OCI-LY7 (cell line): ENCODE results near the gene UBA52. TPM values are rescaled to one million over a fixed set of nuclear protein-coding genes. Genes with fewer than 3 reads are reported as not detected.
A peak's percentile ranks its signal among the peaks of the same experiment; 100 is the strongest.

ENCODE experiments used
- BruUV-seq: library from RNA; stranded (reverse); fragments of 400-500 nt; replicated peaks from 2 replicates; lab custom pipeline; 2021; lab: Mats Ljungman, UMichigan
- CTCF ChIA-PET: fragments of 300-600 bp; sonication (Branson Sonifier 250); formaldehyde crosslinking; loops from one replicate; lab custom pipeline; 2022; ENCODE audit warnings: antibody characterized with exemption; ENCODE audit not compliant: unreplicated experiment; lab: Charles Lee
- POLR2A ChIA-PET: fragments of 300-600 bp; sonication (Branson Sonifier 250); formaldehyde crosslinking; loops from one replicate; lab custom pipeline; 2022; ENCODE audit warnings: antibody characterized with exemption; lab: Charles Lee
- DNase-seq: peaks from one replicate; pipeline ENCODE4 v3.0.0-alpha.2; 2015; ENCODE audit warnings: low spot score
- H2AFZ ChIP-seq: fragments of 200-600 bp; sonication (generic), shearing (Covaris generic); 2 replicates; pipeline ENCODE4 v1.6.1; 2014; ENCODE audit warnings: mild to moderate bottlenecking, antibody characterized with exemption, low read length, moderate library complexity
- H3K27ac ChIP-seq: fragments of 200-600 bp; sonication (generic); 2 replicates; pipeline ENCODE4 v1.5.1; 2014; ENCODE audit warnings: mixed run types, low read depth, mild to moderate bottlenecking, moderate library complexity, low read length, inconsistent platforms; ENCODE audit not compliant: poor library complexity, severe bottlenecking
- H3K36me3 ChIP-seq: fragments of 200-600 bp; sonication (generic); 2 replicates; pipeline ENCODE4 v1.6.1; 2014; ENCODE audit warnings: mild to moderate bottlenecking, antibody characterized with exemption, low read length, moderate library complexity, mixed read lengths; ENCODE audit not compliant: insufficient read depth
- H3K4me1 ChIP-seq: fragments of 200-600 bp; sonication (generic); 2 replicates; pipeline ENCODE4 v1.5.1; 2014; ENCODE audit warnings: mild to moderate bottlenecking, low read length; ENCODE audit not compliant: insufficient read depth, poor library complexity, severe bottlenecking
- H3K4me2 ChIP-seq: fragments of 200-600 bp; sonication (generic); 2 replicates; pipeline ENCODE4 v1.6.1; 2014; ENCODE audit warnings: mild to moderate bottlenecking, low read length
- H3K4me3 ChIP-seq: fragments of 200-600 bp; sonication (generic); 2 replicates; pipeline ENCODE4 v1.5.1; 2014; ENCODE audit warnings: mild to moderate bottlenecking, low read depth, low read length; ENCODE audit not compliant: poor library complexity, severe bottlenecking
- H3K79me2 ChIP-seq: fragments of 200-600 bp; sonication (generic); 2 replicates; pipeline ENCODE4 v1.6.1; 2016; ENCODE audit warnings: low read depth, mild to moderate bottlenecking, low read length, moderate library complexity, mixed read lengths; ENCODE audit not compliant: insufficient read depth
- H3K9me2 ChIP-seq: fragments of 200-600 bp; sonication (generic); 2 replicates; pipeline ENCODE4 v1.6.1; 2016; ENCODE audit warnings: mild to moderate bottlenecking, low read length, mixed read lengths; ENCODE audit not compliant: insufficient read depth
- H3K9me3 ChIP-seq: fragments of 200-600 bp; sonication (generic); 2 replicates; pipeline ENCODE4 v1.6.1; 2014; ENCODE audit warnings: mild to moderate bottlenecking, mixed run types, low read length, mixed read lengths
- H4K20me1 ChIP-seq: fragments of 200-600 bp; sonication (generic); 2 replicates; pipeline ENCODE4 v1.6.1; 2014; ENCODE audit warnings: mild to moderate bottlenecking, antibody characterized with exemption, low read length, moderate library complexity, mixed read lengths; ENCODE audit not compliant: insufficient read depth
- EZH2phosphoT487 ChIP-seq: fragments of 200-600 bp; sonication (generic); IDR thresholded peaks from 2 replicates; pipeline ENCODE4 v1.6.1; 2018; ENCODE audit warnings: low read depth, borderline replicate concordance, mild to moderate bottlenecking, mixed run types, antibody characterized with exemption, low read length, moderate library complexity, mixed read lengths
- intact Hi-C: fragments of 100-400 bp; cut with micrococcal nuclease; formaldehyde crosslinking; loops from one replicate; pipeline ENCODE4 v1.10.0; 2022; ENCODE audit not compliant: unreplicated experiment
- total RNA-seq, 2 experiments: library from RNA; depleted of rRNA in 1 of 2; stranded (reverse); fragments of >200 nt in 1 of 2; shearing (Covaris generic) in 1 of 2; gene quantifications; 2 replicates each; pipeline ENCODE4 v1.2.3, GENCODE V29; 2014 to 2022
- TF ChIP-seq, protein P1 (sequence below): fragments of 200-600 bp; sonication (generic); conservative IDR thresholded peaks from 2 replicates; pipeline ENCODE4 v1.5.1; 2014; ENCODE audit warnings: mild to moderate bottlenecking, antibody characterized with exemption, low read length, moderate library complexity, mixed read lengths

UBA52 gene
- total RNA-seq, 2 experiments from 2014 or later = 1,496 to 1,580 TPM

DNA sequence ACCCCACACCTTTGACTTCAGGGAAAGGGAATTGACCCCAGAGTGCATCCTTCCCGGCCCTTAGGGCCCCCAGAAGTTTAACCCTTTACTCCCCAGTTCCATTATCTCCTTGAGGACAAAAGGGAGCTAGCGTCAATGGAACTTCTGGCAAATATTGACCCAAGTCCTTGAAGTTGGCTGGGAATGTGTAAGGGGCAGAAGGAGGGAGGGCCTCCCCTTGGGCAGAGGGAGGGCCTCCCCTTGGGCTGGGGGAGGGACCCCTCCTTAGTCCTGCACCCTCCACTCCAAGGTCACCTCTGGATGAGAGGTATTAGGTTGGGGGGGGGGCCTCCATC lies 38.0 kb downstream of the UBA52 start:
- CTCF ChIA-PET = no interaction called here
- intact Hi-C loops = no loop called here
- no peaks in the 10 kb centered on the region for H3K79me2 ChIP-seq

DNA sequence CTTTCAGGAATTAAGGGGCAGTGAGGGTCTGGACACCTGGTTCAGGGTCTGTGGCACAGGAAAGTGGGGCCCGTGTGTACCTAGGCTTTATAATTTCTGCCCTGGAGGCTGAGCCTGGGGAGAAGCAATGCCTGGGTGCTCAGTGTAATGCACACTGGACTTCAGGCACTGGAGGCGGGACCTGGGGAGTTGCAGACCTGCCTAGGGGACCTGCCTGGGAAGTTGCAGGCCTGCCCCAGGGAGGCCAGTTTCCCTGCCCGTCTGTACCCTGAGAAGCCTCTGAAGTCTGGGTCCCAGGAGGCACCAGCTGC lies 38.5 kb downstream of the UBA52 start:
- no peaks in the 10 kb centered on the region for H3K9me3 ChIP-seq
- POLR2A ChIA-PET = no interaction called here
- H4K20me1 ChIP-seq = no peaks in the 10 kb centered on the region
- DNase-seq = no peak
- no TSS peak for BruUV-seq
- TF ChIP-seq EZH2phosphoT487 = no peak; the same call in 1 of the 2 replicates
- TF ChIP-seq, protein P1, sequence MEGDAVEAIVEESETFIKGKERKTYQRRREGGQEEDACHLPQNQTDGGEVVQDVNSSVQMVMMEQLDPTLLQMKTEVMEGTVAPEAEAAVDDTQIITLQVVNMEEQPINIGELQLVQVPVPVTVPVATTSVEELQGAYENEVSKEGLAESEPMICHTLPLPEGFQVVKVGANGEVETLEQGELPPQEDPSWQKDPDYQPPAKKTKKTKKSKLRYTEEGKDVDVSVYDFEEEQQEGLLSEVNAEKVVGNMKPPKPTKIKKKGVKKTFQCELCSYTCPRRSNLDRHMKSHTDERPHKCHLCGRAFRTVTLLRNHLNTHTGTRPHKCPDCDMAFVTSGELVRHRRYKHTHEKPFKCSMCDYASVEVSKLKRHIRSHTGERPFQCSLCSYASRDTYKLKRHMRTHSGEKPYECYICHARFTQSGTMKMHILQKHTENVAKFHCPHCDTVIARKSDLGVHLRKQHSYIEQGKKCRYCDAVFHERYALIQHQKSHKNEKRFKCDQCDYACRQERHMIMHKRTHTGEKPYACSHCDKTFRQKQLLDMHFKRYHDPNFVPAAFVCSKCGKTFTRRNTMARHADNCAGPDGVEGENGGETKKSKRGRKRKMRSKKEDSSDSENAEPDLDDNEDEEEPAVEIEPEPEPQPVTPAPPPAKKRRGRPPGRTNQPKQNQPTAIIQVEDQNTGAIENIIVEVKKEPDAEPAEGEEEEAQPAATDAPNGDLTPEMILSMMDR = no peak
- intact Hi-C loops = no loop called here
- H3K27ac ChIP-seq = no peak overlapping the region
- CTCF ChIA-PET = no interaction called here
- no peaks in the 10 kb centered on the region for H3K36me3 ChIP-seq
- no peak overlapping the region for H3K4me2 ChIP-seq
- H2AFZ ChIP-seq = no peak overlapping the region
- no peaks in the 10 kb centered on the region for H3K79me2 ChIP-seq
- peaks cover 11% of the 10 kb centered on the region for H3K4me1 ChIP-seq
- no peaks in the 10 kb centered on the region for H3K9me2 ChIP-seq
- no peak overlapping the region for H3K4me3 ChIP-seq

More for the DNA sequence above, 38.0 kb downstream of the UBA52 start:
- H4K20me1 ChIP-seq = no peaks in the 10 kb centered on the region
- no peak overlapping the region for H3K4me2 ChIP-seq
- H2AFZ ChIP-seq = no peak overlapping the region
- H3K9me2 ChIP-seq = no peaks in the 10 kb centered on the region
- no peaks in the 10 kb centered on the region for H3K36me3 ChIP-seq
- TF ChIP-seq EZH2phosphoT487 = no peak
- TF ChIP-seq, protein P1 = no peak
- H3K4me1 ChIP-seq = peaks cover 11% of the 10 kb centered on the region
- no peaks in the 10 kb centered on the region for H3K9me3 ChIP-seq
- no TSS peak for BruUV-seq
- H3K27ac ChIP-seq = no peak overlapping the region
- no peak for DNase-seq
- no peak overlapping the region for H3K4me3 ChIP-seq
- POLR2A ChIA-PET = no interaction called here

DNA sequence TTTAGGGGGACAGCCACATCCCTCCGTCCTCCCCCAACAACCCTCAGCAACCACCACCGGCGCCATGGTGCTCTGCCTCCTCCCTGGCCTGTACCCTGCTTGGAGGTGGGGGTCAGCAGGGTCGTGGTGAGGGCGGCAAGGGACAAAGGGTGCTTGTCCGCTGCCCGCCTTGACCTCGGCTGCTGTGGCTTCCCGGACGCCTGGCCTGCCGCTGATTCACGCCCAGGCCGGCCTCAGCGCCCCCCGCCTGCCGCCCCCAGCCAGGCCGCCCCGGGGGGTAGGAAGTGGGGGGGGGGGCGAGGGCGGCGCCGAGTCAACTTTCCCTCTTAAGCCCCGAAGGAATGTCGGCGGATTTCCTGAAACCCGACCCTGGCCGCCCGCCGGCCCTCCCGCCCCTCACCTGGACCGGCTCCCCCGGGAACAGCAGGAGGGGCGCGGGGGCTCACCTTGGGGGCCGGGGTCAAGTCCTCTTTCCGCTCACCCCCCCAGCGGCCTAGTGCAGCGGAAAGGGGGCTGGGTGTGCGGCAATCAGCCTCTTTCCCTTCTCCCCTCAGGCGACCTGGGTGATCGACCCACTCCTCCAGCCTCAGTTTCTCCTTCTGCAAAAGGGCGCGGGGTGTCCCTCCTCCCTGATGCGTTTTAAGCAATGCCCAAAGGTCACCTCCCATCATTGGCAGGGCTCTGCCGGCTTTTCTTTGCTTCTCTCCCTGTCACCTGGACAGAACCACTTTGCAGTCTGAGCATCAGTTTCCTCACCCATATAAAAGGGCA lies 39.1 kb downstream of the UBA52 start:
- H3K4me2 ChIP-seq = peak overlapping the region; percentile 13; the same call in 1 of the 2 replicates
- intact Hi-C loops = no loop called here
- BruUV-seq = no TSS peak
- ChIA-PET CTCF (no interaction called here), POLR2A (no interaction called here)
- H3K9me3 ChIP-seq = no peaks in the 10 kb centered on the region
- no peak; the same call in 1 of the 2 replicates for TF ChIP-seq EZH2phosphoT487
- TF ChIP-seq, protein P1 = no peak
- H3K79me2 ChIP-seq = no peaks in the 10 kb centered on the region
- no peaks in the 10 kb centered on the region for H3K36me3 ChIP-seq
- peaks cover 11% of the 10 kb centered on the region for H3K4me1 ChIP-seq
- no peak for DNase-seq
- no peak overlapping the region for H3K27ac ChIP-seq
- no peaks in the 10 kb centered on the region for H4K20me1 ChIP-seq
- H2AFZ ChIP-seq = no peak overlapping the region
- H3K9me2 ChIP-seq = no peaks in the 10 kb centered on the region
- no peak overlapping the region for H3K4me3 ChIP-seq
